ENCODE measurements around the gene DCBLD2. TPM values are rescaled to one million over a fixed set of nuclear protein-coding genes. Genes with fewer than 3 reads are reported as not detected.

Gene DCBLD2, protein sequence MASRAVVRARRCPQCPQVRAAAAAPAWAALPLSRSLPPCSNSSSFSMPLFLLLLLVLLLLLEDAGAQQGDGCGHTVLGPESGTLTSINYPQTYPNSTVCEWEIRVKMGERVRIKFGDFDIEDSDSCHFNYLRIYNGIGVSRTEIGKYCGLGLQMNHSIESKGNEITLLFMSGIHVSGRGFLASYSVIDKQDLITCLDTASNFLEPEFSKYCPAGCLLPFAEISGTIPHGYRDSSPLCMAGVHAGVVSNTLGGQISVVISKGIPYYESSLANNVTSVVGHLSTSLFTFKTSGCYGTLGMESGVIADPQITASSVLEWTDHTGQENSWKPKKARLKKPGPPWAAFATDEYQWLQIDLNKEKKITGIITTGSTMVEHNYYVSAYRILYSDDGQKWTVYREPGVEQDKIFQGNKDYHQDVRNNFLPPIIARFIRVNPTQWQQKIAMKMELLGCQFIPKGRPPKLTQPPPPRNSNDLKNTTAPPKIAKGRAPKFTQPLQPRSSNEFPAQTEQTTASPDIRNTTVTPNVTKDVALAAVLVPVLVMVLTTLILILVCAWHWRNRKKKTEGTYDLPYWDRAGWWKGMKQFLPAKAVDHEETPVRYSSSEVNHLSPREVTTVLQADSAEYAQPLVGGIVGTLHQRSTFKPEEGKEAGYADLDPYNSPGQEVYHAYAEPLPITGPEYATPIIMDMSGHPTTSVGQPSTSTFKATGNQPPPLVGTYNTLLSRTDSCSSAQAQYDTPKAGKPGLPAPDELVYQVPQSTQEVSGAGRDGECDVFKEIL
- 85.1 and 88.2 TPM in 2 replicates for total RNA-seq
- polyA plus RNA-seq (2012): 32.5 TPM

DNA sequence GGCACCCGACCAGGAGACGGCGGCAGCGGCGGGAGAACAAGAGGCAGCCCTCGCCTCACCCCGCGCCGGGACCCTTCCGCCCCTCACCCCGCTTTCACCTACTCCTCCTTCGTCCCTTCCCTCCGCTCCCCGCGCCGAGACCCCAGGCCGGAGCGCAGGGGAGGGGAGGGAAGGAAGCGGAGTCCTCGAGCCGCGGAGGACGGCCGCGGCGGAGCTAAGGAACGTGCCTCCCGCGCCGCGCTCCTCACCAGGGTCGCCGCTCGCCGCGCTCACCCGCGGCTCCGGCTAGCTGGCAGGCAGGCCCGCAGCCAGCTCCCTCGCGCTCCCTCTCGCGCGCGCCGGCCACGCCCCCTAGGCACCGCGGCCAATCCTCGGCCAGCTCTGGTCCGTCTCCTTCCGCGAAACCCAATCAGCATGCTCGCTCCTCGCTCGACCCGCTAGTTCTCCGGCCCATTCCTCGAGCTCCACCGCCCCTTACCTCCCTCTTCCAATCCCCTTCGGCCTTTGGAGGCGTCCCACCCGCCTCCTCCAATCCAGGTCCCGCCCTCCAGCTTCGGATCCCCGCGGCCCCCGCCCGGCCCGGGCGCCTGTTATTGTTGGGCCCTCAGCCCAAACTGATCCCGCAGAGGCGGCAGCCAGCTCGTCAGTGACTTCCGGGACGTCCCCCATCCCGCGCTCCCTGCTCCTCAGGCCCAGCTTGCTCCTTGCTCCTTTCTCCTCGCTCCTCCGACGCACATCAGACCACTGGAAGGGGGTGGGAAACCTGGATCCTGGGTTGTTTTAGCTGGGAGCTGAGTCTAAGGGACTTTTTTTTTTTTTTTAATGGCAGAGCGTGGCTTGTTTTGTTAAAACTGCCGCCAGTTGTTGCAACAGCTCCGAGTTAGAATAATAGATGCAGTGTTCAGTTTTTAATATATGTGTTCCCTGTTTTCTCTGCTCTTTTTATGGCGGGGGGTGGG lies at the start of gene DCBLD2:
Gene DCBLD2, minus strand, starts transcription at position 304 of the 959 bp plus-strand sequence. CDS start 369 bp downstream, outside the sequence.
- DNase-seq (ENCODE audit: low read depth): peak; percentile 100

DNA sequence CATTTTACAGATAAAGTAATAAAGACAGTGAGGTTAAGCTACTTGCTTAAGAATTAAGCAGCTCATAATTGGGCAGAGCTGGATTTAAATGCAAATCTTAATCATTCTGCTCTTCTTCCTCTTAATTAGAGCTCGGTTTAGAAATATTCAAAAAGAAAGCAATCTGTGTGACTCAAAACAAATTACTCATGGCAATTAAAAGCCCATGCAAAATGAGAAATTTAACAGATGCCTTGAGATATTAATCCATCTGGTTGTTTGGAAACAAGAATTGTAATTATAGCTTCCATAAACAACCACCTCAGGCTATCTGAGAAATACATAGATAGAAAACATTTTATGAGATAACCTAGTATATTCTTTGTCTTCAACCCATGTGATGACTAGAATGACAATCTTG lies 44.2 kb upstream of the DCBLD2 start:
- DNase-seq (ENCODE audit: low read depth): no peak

DNA sequence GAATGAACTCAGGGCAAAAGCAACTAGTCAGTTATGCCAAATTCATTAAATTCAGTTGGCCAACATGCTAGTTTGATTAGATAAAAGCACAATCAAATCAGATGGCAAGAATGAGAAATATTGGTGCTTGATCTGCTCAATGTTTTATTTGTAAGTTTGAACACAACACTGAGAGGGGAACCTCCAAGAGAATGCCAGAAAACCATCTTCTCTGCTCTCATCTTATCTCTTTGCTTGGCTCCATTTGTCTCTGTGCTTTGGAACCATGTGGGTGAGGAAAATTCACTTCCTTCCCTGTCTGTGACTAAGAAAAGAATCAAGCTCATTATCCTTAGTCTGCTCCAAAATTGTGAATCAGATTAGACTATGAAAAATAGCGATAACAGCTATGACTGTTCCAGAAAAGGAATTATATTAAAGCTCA lies 43.6 kb upstream of the DCBLD2 start:
- no peak for DNase-seq (ENCODE audit: low read depth)

DNA sequence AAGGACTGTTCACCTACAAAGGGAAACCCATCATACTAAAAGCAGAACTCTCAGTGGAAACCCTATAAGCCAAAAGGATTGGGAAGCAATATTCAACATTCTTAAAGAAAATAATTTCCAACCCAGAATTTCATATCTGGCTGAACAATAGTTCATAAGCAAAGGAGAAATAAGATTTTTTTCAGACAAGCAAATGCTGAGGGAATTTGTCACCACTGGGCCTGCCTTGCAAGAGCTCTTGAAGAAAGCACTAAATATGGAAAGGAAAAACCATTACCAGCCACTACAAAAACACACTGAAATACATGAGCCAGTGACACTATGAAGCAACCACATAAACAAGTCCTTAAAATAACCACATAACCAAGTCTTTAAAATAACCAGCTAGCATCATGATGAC lies 28.9 kb upstream of the DCBLD2 start:
- DNase-seq (ENCODE audit: low read depth): peak; percentile 15

DNA sequence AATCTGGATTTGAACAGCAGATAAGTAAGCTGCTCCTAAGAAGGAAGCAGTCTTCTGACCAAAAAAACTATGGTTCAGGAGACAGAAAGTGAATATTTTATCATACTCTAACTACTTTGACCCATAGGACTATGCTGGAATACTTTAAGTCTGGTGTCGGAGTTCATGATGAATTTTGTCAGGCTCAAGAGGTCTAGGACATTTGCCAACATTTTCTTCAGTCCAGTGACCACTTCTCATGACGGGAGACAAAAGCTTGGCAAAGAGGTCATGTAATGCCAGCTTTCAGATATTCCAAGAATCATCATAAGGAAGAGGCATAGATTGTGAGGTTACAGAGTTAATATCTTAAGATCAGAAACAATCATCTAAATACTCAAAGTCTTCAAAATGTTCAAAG lies 20.5 kb upstream of the DCBLD2 start:
- no peak for DNase-seq (ENCODE audit: low read depth)

DNA sequence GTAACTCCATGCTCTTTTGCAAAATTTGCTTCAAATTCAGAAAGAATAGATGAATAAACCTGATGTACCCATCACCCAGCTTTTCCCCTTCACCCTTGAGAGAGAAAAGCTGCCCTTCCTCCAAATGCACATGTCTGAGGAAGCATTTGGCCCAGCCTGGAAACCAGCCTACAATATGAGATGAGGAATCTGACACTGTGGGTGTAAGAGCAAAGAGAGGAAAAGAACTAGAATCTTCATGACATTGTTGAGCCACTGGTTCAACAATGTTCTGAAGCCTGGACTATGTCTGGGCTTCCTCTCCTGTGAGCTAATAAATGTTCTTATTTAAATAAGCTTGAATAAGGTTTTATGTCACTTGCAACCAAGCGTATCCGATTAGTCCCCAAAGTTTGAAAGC lies 18.7 kb upstream of the DCBLD2 start:
- DNase-seq (ENCODE audit: low read depth): no peak

DNA sequence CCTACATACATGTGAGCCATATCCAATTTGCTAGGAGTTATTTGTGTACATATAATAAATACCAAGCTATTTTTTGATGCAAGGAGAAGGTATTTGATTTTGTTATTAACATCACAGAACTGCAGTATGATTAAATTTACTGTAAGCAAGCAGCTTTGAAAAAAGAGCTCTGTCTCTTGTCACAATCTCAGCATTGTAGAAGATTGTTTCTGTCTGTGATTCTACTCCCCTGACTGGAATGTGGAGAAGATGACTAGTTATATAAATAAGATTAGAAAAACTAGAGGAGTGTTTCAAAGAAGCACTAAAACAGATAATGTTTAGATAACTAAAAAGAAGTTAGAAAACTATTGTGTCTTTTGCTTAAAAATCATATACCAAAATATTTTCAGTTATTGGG lies 17.1 kb upstream of the DCBLD2 start:
- DNase-seq (ENCODE audit: low read depth): no peak

DNA sequence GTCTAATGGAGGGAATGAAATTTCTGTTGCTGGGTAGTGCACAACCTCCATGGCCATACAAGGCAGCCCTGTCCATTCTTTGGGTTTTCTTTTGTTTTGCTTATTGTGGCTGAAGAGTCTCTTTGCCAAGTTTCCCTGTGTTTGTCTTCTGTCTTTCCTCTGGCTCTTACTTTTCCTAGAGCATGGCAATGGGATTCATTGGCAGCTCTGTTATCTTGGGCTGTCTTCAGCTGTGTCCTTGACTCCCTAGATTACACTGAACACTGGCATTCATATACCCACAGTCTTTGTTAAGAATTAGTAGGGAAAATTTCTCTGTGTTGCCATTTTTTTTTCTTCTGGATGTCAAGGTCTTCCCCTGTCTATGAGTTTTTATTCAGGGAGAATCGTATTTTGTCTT lies 16.1 kb upstream of the DCBLD2 start:
- no peak for DNase-seq (ENCODE audit: low read depth)

DNA sequence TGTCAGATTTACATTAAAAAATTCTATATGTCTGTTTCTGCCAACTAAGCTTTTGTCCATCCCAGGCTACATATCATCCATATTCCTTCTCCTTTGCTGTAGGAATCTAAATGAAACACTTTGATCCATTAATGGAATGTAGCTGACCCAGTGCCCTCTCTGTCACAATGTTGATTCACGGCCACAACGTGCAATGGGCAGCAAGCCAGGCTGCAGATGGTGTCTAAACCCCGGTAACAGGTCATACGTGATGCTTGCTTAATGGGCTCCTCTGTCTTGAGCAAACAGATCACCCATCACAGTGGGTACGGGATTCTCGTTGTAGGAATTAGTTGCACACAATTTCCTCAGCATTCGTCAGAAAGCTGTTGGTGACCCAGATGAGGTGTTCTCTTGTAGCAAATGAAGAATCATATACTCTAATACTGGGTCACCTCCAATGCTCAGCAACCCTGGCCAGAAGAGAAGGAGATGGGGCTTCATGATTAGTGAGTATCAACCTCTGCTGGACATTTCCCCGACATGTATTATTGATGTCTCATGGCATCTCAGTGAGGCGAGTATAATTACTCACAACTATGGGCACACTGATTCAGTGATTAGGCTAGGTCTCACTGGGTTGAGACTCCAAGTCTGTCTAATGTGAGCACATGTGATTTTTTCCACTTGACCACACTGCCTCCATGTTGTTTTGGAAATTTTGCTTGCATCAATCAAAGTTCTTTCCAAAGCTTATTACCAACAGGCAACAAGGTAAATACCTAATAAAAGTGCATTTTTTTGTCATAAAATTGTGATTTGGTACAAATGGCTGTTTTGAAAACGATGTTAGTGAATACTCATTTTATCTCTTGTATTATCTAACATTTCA lies 12.9 kb upstream of the DCBLD2 start:
- DNase-seq (ENCODE audit: low read depth): no peak

DNA sequence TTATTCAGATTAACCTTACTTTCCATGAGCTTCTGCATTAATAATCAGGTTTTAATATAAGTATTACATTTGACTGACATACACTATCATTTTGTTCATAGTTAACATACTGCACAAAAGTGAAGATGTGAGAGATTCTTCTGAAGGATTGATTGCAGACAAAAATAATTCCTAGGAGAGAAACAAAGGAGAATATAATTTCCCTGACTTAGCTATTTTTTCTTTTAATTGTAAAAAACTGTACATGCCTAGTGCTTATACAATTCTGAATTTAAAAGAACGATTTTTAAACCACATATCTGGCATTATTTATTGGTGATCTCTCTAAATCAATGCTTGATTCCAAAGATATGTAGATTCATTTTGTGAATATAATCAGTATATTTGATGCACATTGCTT lies 11.0 kb upstream of the DCBLD2 start:
- no peak for DNase-seq (ENCODE audit: low read depth)

DNA sequence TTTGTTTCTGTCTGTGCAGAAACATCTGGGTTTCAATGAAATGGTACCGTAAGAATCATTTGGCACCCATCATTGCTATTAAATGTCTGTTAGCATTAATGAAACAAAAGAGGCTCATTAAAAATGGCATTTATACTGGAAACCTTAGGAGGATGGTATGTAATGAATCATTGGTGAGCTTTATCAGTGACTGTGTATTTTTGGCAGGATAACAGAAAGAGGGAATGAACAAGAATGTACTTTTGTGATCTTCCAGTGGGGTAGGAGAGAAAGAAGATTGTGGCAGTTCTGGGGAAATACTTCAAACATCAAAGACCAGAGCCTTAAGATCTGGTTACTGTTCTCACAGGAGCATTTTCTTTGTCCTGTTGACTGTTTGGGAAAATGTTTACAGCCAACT lies 4.7 kb upstream of the DCBLD2 start:
- DNase-seq (ENCODE audit: low read depth): peak; percentile 41

DNA sequence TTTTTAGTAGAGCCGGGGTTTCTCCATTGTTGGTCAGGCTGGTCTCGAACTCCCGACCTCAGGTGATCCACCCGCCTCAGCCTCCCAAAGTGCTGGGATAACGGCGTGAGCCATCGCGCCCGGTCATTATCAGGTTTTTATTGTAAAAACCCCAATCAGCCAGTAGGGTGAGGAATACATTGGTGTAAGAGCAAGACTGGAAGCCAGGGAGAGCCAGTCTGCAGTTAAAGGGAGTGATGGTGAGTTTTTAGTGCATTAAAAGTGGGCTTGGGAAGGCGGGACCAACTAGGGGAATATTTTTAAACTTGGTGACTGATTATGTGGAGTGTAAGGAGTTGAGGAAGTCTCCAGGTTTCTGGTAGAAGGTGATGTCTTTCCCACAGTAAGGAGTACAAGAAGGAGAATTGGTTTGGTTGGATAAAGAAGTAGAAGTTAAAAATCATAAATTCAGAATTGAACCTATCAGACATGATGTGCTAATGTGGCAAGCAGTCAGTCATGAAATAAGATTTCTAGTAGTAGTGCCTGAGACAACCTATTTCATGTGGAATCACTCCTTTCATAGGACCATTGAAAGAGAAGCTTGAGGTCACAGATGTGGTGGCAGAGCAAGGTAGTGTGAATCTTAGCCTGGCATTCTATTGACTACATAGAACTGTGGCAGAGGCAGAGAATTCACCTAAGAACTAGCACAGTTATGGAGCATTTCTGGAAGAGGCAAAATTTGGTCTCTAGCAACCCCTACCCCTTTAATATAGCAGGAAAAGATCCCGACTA lies 2.4 kb upstream of the DCBLD2 start:
- DNase-seq (ENCODE audit: low read depth): no peak

DNA sequence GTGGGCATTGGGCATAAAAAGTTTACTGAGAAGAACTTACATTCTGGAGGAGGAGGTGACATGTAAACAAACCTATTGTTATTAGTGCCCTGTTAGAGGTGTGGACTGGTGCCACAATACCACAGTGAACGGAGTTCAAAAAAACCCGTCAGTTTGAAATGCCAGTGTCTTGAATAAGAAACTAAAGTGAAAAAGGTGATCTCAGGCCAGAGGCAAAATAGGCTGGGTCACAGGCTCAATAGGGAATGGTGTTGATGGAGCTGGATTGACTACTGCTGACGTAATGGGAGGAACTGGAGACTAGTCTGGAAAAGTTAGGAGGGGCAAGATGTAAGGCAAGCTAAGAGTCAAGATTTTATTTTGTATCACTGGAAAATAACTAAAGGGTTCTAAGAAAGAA lies 1.6 kb upstream of the DCBLD2 start:
- no peak for DNase-seq (ENCODE audit: low read depth)

DNA sequence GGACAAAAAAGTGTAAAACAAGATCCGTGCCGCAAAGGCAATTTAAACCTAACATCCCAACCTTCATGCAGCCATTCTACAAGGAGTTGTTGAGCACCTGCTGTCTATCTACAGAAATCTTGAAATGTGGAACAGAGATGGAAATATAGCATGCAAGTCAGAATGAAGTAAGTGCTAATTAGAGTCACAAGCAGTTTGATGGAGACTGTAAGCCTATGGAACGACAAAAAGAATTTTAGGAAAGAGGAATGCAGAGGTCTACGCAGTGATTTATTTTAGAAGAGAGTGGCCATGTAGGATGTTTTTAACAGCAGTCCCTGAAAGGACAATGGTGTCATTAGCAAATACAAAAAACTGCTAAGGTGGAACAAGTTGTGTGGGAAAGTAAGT lies 851 bp upstream of the DCBLD2 start:
- DNase-seq (ENCODE audit: low read depth): no peak

DNA sequence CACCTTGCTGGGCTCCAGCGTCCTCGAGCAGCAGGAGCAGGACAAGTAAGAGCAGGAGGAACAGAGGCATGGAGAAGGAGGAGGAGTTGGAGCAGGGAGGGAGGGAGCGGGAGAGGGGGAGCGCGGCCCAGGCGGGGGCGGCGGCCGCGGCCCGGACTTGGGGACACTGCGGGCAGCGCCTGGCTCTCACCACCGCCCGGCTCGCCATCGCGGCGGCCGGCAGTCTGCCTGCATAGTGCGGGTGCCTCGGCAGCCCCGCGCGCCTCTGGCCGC lies 440 bp downstream of the DCBLD2 start:
- peak; percentile 64 for DNase-seq (ENCODE audit: low read depth)

DNA sequence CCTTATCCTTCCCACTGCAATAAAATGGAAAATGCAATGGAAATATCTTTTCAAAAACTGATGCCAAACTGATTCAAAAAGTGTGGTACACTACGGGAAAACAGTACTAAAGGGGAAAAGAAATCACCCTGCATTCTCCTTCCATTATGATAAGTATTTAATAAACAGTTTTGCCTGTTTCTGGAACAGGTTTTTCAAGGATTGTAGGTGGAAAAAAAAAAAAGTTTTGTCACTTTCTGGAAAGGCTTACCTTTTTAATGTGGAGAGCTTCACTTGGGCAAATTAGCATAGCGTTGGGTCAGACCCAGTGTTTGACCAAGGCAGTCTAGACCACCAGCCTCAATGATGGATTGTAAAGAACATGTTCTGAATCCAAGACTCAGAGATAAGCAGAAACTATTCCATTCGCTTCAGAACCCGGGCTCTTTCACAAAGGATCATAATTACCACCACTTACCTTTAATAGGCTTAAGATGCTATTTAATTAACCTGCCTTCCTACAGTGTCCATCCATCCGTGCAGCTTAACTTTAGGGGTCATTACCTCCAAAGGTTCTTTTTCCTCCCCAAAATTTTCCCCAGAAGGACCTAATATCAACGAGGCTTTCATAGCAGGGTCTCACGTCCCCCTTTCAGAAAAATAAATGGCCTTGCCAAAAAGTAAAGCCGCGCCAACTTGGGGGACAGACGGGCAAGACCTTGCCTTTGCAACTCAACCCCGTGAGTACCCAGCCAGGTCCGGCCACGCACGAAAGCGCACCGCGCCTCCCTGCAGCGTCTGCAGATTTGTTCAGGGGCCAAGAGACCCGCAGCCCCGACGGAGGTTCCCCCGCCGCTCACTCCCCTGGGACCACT lies 1.0 kb downstream of the DCBLD2 start:
- DNase-seq (ENCODE audit: low read depth): no peak

DNA sequence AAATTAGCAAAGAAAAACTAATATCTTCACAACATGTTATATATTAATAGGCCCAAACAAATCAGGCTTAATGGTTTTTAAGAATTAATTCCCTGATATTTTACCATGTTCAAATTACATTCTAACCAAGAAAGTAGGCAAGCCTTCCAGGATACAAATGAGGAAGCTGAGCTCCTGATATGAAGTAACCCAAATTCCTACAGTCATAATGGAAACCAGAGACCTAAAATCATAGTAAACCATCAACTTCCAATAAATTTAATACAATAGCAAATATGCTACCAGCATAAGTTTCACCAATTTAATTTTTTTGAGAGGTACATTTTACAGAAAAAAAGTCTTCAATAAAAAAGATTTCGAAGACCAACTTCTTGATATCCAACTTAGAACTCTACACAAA lies 3.8 kb downstream of the DCBLD2 start:
- DNase-seq (ENCODE audit: low read depth): no peak

DNA sequence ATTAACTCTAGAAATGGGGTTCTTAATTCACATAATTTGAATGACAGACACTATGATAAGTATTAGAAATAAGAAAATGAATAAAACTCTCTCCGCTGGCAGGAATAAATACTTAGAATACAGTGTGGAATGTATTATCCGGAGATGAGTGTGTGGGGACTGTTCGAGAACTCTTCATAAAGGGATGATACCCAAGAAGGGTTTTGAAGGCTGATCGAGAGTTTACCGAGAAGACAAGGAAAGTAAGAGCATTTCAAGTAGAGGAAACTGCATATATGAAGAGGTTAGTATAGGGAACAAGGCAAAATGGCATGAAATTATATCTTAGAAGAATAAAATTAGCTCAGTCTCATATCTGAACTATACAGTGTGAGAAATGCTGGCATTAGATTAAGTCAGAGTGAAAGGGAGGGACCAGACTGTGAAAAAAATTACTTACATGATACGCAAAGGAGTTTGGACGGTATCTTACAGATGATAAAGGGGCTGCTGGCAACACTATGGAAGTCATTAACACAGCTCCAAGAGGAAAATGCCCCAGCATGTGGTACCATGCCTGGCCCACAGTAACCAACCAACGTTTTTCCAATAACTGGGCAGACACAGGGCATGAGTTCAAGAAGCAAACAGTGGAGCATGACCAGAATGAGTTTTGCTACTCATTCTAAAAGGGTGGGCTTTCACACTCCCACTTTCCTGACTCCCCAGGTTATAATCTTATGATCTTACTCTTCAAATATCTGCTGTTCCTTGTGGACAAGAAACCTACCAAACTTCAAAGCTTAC lies 6.5 kb downstream of the DCBLD2 start:
- DNase-seq (ENCODE audit: low read depth): no peak

Measured in myocyte (in vitro differentiated cells).